Body of pancreas (tissue), 4 donors: ENCODE data around the gene NELFCD.

ENCODE experiments used
- CTCF ChIP-seq, 7 experiments: fragments of 450-650 bp in 4 of 7; fragments of 200-600 bp in 3 of 7; sonication (generic) in 3 of 7; IDR thresholded peaks; one replicate each; pipeline ENCODE4 v1.5.1; 2016 to 2019; ENCODE audit warnings: antibody characterized with exemption in 7 of 7
- POLR2A ChIP-seq, 3 donors: fragments of 450-650 bp; IDR thresholded peaks; one replicate each; pipeline ENCODE4 v1.6.1; 2016; ENCODE audit warnings: antibody characterized with exemption in 3 of 3, mild to moderate bottlenecking in 2 of 3

GRCh38 chr20:58967652-58968429 is 13.2 kb upstream of the NELFCD start:
- no peak for TF ChIP-seq CTCF (IDR thresholded peaks at IDR 0.05)
- TF ChIP-seq POLR2A (IDR thresholded peaks at IDR 0.05), result no peak
